ENCODE measurements around the gene SCARF2.

GRCh38 chr22:20424932-20425565 is 12.6 kb downstream of the SCARF2 start:
- TF ChIP-seq, protein P1, sequence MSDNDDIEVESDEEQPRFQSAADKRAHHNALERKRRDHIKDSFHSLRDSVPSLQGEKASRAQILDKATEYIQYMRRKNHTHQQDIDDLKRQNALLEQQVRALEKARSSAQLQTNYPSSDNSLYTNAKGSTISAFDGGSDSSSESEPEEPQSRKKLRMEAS (IDR thresholded peaks at IDR 0.05; ENCODE audit: low read depth, low read length), result no peak
- no peak for TF ChIP-seq CTCF (IDR thresholded peaks at IDR 0.05; ENCODE audit: low read depth, low read length)
